Esophagus squamous epithelium (tissue), 5 donors: Measurements from ENCODE around the gene ZNF639. TPM values are rescaled to one million over a fixed set of nuclear protein-coding genes. Genes with fewer than 3 reads are reported as not detected.

Source experiments
- DNase-seq: peaks from one replicate; lab custom pipeline; 2025; lab: John Stamatoyannopoulos, UW
- H3K27ac ChIP-seq, 4 donors: fragments of 200-600 bp; sonication (generic); one replicate each; pipeline ENCODE4 v1.5.1; 2016 to 2019; ENCODE audit warnings: mild to moderate bottlenecking in 1 of 4
- H3K27me3 ChIP-seq, 4 donors: fragments of 200-600 bp; sonication (generic); 1 replicate in 3 of 4; 2 replicates in 1 of 4; pipeline versions ENCODE4 v1.5.1 to v1.6.0; 2017 to 2021; ENCODE audit warnings: antibody characterized with exemption in 1 of 4
- H3K36me3 ChIP-seq, 3 donors: fragments of 200-600 bp; sonication (generic); one replicate each; pipeline ENCODE4 v1.5.1; 2016 to 2019
- H3K4me1 ChIP-seq, 3 donors: fragments of 200-600 bp; sonication (generic); one replicate each; pipeline ENCODE4 v1.5.1; 2017 to 2019
- H3K4me3 ChIP-seq, 4 donors: fragments of 200-600 bp; sonication (generic); 1 replicate in 3 of 4; 2 replicates in 1 of 4; pipeline ENCODE4 v1.5.1; 2016 to 2019; ENCODE audit warnings: mild to moderate bottlenecking in 2 of 4, moderate library complexity in 1 of 4
- H3K9me3 ChIP-seq, 3 donors: fragments of 200-600 bp; sonication (generic); one replicate each; pipeline ENCODE4 v1.5.1; 2016 to 2019
- POLR2A ChIP-seq, 4 donors: fragments of 450-650 bp; IDR thresholded peaks; one replicate each; pipeline ENCODE4 v1.6.1; 2017; ENCODE audit warnings: antibody characterized with exemption in 4 of 4, mild to moderate bottlenecking in 4 of 4, moderate library complexity in 3 of 4
- WGBS, 2 donors: methylation state at CpG; one replicate each; pipeline ENCODE4 v1.1.5; 2018; 5-methylcytosine and 5-hydroxymethylcytosine counted together
- intact Hi-C: fragments of 100-400 bp; cut with DNase I; formaldehyde crosslinking; loops from one replicate; pipeline ENCODE4 v1.15.0; 2022
- total RNA-seq, 4 donors: library from RNA; depleted of rRNA; stranded (reverse); fragments of >200 nt; gene quantifications; one replicate each; pipeline ENCODE4 v1.1.0, GENCODE V29; 2016
- TF ChIP-seq, protein P1 (sequence below), 6 experiments: fragments of 450-650 bp in 4 of 6; fragments of 200-600 bp in 2 of 6; sonication (generic) in 2 of 6; IDR thresholded peaks; one replicate each; pipeline ENCODE4 v1.5.1; 2016 to 2019; ENCODE audit warnings: antibody characterized with exemption in 6 of 6, mild to moderate bottlenecking in 4 of 6, moderate library complexity in 4 of 6
- donor health status: DM: yes; HTN: yes; CAD: no.

The ZNF639 gene
- total RNA-seq, 4 donors from 2014 or later: 10.0 to 43.6 (median 33.9) TPM

DNA sequence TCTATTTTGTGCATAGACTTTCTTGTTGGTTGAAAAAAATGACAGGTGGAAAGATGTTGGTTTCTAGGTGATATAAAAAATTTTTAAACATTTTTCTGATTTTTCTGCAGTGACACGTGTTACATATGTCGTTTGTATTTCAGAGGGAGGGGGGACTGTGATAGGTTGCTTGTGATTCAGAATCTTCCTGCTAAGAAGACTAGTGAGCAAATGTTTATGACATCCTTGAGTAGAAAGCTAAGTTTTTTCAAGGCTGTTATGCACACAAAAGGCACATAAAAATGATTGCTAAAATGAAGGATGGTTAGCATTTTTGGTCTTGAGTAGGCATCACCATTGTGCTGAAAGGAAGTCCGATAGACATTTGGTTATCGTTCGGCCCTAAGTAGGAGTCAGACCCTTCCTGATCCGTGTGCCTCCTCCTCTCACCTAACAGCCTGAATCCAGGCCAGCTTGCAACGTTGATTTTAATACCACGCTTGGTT, 1.5 kb downstream of the ZNF639 start:
- WGBS, 2 donors: 1 to 3% methylated on average over 8 of the region's 8 CpGs
- peak overlapping the region; percentile 23 to 97 (median 94) for H3K27ac ChIP-seq
- H3K4me1 ChIP-seq: peaks cover 10 to 45% (median 13%) of the 10 kb centered on the region in 3 donors
- no peak for DNase-seq
- H3K36me3 ChIP-seq: peaks cover 0 to 35% (median 8%) of the 10 kb centered on the region in 3 donors
- intact Hi-C loops: no loop called here
- H3K4me3 ChIP-seq: peak overlapping the region; percentile 76 to 91 (median 84)
- no peaks in the 10 kb centered on the region for H3K9me3 ChIP-seq
- TF ChIP-seq, protein P1, sequence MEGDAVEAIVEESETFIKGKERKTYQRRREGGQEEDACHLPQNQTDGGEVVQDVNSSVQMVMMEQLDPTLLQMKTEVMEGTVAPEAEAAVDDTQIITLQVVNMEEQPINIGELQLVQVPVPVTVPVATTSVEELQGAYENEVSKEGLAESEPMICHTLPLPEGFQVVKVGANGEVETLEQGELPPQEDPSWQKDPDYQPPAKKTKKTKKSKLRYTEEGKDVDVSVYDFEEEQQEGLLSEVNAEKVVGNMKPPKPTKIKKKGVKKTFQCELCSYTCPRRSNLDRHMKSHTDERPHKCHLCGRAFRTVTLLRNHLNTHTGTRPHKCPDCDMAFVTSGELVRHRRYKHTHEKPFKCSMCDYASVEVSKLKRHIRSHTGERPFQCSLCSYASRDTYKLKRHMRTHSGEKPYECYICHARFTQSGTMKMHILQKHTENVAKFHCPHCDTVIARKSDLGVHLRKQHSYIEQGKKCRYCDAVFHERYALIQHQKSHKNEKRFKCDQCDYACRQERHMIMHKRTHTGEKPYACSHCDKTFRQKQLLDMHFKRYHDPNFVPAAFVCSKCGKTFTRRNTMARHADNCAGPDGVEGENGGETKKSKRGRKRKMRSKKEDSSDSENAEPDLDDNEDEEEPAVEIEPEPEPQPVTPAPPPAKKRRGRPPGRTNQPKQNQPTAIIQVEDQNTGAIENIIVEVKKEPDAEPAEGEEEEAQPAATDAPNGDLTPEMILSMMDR (IDR thresholded peaks at IDR 0.05): no peak
- no peak for TF ChIP-seq POLR2A (IDR thresholded peaks at IDR 0.05)
- no peaks in the 10 kb centered on the region for H3K27me3 ChIP-seq

DNA sequence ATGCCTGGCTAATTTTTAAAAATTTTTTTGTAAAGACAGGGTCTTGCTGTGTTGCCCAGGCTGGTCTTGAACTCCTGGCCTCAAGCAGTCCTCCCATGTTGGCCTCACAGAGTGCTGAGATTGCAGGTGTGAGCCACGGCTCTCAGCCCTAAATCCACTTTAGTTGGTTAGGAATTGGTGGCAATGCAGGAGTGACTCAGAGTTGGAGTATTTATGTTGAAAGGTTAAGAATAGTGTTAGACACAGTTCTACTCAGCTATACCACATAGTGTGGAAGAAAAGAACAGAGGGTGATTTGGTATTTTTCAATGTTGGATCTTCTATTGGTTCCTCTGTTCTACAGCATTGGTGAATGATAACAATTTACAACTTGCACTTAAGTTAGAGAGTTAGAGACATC, 7.6 kb downstream of the ZNF639 start:
- H3K4me3 ChIP-seq: no peak overlapping the region
- intact Hi-C loops: no loop called here
- H3K4me1 ChIP-seq: peaks cover 0 to 9% (median 0%) of the 10 kb centered on the region in 3 donors
- H3K9me3 ChIP-seq: no peaks in the 10 kb centered on the region
- TF ChIP-seq POLR2A (IDR thresholded peaks at IDR 0.05): no peak
- TF ChIP-seq, protein P1 (IDR thresholded peaks at IDR 0.05): no peak
- H3K27ac ChIP-seq: no peak overlapping the region
- no peaks in the 10 kb centered on the region for H3K27me3 ChIP-seq
- DNase-seq: no peak
- 71 to 100% methylated on average over 1 of the region's 1 CpG for WGBS, 2 donors
- H3K36me3 ChIP-seq: peaks cover 6 to 94% (median 29%) of the 10 kb centered on the region in 3 donors

DNA sequence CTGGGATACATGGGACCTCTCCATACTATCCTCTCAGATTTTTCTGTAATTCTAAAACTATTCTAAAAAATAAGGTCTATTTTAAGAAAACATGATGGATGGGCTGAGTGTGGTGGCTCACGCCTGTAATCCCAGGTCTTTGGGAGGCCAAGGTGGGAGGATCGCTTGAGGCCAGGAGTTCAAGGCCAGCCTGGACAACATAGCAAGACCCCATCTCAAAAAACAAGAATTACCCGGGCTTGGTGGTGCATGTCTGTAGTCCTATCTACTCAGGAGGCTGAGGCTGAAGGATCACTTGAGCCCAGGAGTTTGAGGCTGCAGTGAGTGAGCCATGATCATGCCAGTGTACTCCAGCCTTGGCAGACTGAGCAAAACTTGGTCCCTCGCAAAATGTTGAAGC, 9.4 kb downstream of the ZNF639 start:
- 88 to 91% methylated on average over 4 of the region's 4 CpGs for WGBS, 2 donors
- no peaks in the 10 kb centered on the region for H3K27me3 ChIP-seq
- intact Hi-C loops: no loop called here
- H3K36me3 ChIP-seq: peaks cover 6 to 100% (median 29%) of the 10 kb centered on the region in 3 donors
- H3K4me1 ChIP-seq: no peaks in the 10 kb centered on the region
- H3K4me3 ChIP-seq: no peak overlapping the region
- DNase-seq: no peak
- no peaks in the 10 kb centered on the region for H3K9me3 ChIP-seq
- TF ChIP-seq, protein P1 (IDR thresholded peaks at IDR 0.05): no peak
- TF ChIP-seq POLR2A (IDR thresholded peaks at IDR 0.05): no peak
- H3K27ac ChIP-seq: no peak overlapping the region

DNA sequence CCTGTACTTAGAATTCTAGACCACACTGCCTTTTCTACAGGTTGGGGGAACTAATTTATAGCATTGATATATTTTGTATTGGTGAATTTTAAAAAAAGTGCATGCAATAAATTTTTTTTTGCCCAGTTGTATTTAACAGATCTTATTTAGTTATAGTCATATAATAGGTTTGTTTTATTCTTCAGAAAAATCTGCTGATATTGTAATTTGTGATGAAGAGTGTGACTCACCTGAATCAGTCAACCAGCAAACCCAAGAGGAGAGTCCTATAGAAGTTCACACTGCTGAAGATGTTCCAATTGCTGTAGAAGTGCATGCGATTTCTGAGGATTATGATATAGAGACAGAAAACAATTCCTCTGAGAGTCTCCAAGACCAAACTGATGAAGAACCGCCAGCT, 10.3 kb downstream of the ZNF639 start:
- DNase-seq: no peak
- WGBS, 2 donors: 78 to 100% methylated on average over 2 of the region's 2 CpGs
- peaks cover 6 to 100% (median 29%) of the 10 kb centered on the region in 3 donors for H3K36me3 ChIP-seq

DNA sequence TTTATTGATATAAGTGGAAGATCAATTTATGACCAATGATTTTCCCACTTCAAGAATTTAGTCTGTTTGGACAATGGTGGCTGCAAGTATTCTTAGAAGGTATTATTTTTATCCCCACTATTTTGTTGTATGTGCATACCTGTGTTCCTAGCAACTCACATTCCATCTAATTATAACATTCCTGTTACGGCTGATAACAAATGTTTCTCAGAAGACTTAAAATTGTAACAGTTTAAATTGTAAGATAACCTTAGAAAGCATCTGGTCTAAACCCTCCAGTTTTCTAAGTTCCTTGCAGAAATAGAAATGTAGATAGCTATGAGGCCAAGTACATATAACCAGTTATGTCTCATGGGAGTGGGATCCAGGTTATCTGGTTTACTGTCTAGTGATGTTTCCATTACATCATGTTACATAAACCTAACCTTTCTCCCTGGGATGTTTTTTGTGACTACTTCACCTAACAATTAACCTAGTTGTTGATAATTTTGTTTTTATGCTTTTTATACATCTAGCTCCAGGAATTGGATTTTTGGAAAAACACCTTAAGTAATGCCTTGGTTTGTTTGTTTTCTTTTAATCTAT, 13.6 kb downstream of the ZNF639 start:
- no peak for TF ChIP-seq POLR2A (IDR thresholded peaks at IDR 0.05)
- TF ChIP-seq, protein P1 (IDR thresholded peaks at IDR 0.05): no peak
- Histone ChIP-seq H3K27me3 (no peaks in the 10 kb centered on the region), H3K36me3 (peaks cover 6 to 73% (median 6%) of the 10 kb centered on the region in 3 donors), H3K27ac (no peak overlapping the region), H3K4me1 (no peaks in the 10 kb centered on the region), H3K4me3 (no peak overlapping the region), H3K9me3 (no peaks in the 10 kb centered on the region)
- intact Hi-C loops: no loop called here
- no peak for DNase-seq
- 54 to 94% methylated on average over 1 of the region's 1 CpG for WGBS, 2 donors

More for the DNA sequence above, 10.3 kb downstream of the ZNF639 start:
- Histone ChIP-seq H3K4me1 (no peaks in the 10 kb centered on the region), H3K27me3 (no peaks in the 10 kb centered on the region), H3K9me3 (no peaks in the 10 kb centered on the region), H3K4me3 (no peak overlapping the region), H3K27ac (no peak overlapping the region)
- no peak for TF ChIP-seq POLR2A (IDR thresholded peaks at IDR 0.05)
- TF ChIP-seq, protein P1 (IDR thresholded peaks at IDR 0.05): no peak
- intact Hi-C loops: no loop called here
